NCI-H226 (cell line): ENCODE results near the gene GCGR.

Experiments used
- DNase-seq: peaks from one replicate; pipeline ENCODE4 v3.0.0-alpha.2; 2015

Gene GCGR

DNA sequence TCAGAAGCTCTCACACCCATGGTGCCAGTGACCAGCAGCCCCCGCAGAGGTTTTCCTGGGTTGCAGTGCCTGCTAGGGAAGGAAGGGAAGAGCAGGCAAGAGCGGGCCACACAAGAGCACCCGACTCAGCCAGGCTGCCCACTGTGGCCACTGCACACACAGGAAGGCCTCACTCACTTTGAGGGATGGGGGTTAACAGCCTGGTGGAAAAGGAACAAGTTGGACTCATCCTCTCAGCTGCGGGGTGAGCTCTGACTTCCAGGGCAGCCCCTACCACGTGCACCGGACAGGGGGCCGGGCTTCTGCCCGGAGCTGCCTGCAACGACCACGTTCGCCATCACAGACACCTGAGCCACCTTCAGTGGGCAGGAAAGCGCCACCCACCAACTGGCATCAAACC lies 48.3 kb downstream of the GCGR start:
- no peak for DNase-seq

DNA sequence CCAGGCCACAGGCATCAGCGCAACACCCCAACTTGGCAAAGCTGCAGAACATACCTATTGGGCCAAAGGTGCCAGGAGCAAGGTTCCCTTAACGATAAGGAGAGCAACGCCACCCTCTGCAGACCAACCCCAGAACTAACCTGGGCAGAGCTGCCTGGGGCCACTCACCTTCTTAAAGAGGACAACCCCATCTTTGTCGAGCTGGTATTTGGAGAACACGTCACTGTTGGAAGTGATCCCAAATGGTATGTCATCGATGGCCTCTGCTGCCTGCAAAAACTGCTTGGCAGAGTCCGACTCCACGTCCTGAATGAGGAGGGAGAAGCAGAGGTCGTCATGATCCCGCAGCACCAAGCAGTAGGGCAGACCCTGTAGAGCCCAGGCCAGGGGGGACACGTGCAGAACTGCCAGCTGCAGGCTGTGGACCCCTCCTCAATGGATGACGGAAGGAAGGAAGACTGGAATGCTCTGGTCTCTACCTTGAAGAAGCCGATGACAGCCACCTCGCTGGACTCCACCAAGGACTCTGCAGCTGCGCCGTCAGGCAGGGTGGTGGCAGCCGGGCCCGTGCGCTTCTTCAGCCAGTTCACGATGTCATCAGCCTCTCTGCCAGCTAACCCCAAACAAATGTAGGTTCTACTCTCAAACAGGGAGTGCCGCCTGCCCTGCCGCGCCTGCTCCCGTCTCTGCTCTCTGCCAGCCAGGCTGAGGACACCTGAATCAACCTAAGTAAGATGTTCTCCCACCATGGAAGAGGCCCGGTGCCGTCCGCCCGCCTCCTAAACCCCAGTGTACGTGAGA lies 51.2 kb downstream of the GCGR start:
- DNase-seq, result no peak

DNA sequence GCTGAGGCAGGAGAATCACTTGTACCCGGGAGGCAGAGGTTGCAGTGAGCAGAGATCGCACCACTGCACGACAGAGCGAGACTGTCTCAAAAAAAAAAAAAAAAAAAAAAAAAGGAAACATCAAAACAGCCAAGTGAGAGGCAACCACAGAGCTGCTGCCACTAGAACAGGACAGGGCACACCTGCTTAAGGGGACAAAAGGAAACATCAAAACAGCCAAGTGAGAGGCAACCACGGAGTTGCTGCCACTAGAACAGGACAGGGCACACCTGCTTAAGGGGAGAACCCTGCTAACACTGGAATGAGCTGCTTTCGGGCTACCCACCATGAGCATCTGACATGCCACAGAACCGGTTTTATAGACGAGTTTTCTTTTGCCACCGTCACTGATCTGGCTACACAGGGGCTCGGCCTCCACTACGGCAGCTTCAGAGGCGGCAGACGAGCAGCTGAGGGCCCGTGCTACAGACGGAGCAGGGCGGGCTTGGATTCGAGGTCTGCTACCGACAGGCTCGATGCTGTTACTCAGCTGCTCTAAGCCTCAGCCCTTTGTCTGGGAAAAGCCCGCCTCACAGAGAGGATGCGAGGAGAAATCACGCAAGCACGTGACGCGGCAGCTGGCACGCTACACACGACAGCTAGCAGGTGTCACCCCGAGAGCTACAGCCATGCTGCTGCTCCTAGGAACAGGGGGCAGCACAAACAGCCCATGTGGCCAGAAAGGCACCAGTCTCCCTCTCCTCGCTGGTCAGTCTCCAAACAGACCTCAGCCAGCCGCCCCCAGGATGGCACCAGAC lies 54.4 kb downstream of the GCGR start:
- no peak for DNase-seq

DNA sequence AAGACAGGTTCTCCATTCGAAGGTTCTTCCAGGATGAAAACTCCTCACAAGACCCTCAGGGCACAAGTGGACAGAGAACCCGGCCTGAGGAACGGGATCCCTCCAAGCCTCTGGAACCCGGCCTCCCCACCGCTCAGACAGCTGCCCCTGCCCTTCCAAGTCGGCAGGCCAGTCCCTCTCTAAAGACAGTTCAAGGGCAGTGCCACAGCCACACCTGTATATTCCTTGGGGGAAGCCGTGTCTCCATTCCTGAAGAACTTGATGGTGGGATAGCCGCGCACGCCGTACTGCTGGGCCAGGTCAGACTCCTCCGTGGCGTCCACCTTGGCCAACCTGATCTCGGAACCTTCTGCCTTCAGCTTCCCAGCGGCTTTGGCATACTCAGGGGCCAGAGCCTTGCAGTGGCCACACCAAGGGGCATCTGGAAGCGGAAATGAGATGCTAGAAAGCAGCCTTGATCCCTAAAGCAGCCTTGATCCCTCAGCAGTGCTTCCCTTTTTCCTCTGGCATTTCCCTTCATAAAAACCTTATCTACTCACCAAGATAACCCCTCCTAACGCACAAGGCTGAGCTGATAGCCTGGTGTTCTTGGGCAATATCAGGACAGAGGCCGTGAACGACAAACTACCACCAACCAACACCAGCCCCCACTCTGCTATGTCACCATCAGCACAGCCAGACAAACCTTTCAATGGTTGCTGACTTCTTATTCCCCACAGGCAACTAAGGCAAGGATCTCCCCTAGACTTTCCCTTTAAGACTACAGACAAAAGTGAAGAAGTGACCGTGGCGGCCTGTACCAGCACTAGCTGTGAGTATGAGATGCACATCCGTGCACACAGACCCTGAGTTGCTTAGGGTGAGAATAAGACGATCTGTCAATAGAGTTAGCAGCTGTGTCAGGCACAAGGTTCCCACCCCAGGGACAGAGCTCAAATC lies 55.3 kb downstream of the GCGR start:
- no peak for DNase-seq

DNA sequence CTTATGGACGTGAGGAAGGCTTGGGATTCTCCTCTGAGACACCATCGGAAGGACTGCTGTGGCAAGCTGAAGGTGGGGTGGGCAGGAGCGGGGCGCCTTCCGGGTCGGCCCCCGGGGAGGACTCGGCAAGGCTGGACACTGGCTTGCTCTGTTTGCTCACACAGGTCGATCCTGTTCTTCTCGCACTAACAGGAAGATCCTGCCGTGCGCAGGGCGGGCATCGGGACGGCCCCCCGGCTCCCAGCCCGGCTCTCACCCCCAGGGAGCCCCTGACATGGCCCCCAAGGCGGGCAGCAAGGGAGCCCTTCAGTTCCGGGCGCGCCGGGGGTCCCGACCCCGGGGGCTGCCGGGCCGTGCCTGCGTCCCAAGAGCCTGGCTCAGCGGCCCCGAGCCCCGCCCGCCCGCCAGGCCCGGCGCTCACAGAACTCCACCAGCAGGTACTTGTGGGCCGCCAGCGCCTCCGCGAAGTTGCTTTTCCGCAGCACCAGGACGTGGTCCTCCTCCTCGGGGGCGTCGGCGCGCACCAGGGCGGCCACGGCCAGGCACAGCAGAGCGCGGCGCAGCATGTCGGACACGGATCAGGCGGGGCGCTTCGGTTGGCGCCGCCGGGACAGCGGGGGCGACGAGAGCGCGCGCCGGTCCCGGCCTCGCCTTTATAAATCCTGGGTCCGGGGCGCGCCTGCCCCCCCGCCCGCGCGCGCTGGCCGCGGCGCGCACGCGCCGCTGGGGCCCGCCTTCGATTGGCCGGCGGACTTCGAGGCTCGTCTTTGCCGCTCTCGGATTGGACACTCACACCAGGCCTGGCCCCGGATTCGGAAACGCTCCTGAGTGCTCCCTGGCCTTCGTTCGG lies 56.2 kb downstream of the GCGR start, which contains the start of gene P4HB:
Gene P4HB, minus strand, starts transcription at position 630 of the 850 bp plus-strand sequence. Its CDS starts 64 bp downstream, at position 566.
- no peak for DNase-seq

DNA sequence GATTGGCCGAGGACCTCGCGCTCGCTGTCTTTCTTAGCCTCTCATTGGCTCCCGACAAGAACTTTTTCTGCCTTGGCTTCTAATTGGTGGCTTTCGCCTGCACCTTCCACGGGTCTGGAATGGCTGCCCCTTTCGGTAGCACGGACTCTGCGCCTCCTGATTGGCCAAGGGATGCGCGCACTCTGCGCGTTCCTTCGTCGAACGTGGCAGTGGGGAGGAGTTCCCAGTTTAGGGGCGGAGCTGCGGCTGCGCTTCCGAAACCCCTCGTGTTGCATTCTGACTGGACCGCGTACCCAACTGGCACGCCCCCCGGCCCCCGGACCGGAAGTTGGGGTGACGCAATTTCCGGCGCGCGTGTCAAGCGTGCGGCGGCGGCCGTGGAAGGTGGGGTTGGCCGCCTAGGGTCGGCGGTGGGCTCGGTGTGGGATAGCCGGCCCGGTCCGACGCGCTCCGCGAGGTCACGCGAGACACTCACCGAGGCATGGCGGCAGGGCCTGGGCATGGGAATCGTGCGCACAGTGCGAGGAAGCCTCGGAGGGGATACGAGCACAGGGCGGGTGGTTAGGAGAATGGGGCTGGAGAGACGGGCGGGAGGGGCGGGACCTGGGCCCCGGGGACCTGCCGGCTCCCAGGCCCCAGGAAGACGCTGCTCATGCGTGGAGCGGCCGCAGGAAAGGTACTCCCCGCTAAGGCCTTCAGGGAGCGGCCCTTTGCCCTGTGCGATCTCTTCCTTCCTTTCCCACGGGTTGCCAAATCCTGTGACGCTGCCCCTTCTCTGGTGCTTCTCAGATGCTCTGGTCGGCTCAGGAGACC lies 57.0 kb downstream of the GCGR start:
- peak; percentile 100 for DNase-seq

DNA sequence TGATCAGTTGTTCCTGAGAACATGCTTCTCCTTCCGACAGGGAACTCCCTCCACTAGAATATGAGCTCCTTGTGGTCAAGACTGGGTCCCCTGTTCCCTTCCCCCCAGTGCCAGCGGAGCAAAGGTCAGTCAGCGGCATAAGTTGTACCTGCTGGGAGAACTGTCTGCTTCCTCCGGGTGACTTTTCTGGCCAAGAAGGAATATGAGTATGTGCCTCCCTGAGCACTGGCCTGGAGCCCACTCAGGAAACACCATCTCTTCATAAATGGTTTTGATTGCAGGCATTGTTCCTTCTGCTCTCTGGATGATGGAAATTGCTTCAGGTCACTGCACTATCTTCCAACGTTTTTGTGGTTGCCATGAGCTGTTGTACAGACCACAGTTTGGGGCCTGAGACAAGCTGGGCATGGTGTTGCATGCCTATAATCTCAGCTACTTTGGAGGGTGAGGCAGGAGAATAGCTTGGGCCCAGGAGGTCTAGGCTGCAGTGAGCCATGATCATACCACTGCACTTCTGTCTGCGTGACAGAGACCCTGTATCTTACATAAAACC lies 59.2 kb downstream of the GCGR start:
- no peak for DNase-seq
